GM19324 (cell line): ENCODE results near the gene IKZF3.

ENCODE experiments used
- ATAC-seq: cut with Tn5 transposase; IDR thresholded peaks from one replicate; pipeline ENCODE4 v1.9.1; 2021; ENCODE audit warnings: mild to moderate bottlenecking, moderate library complexity; ENCODE audit not compliant: unreplicated experiment, low FRiP score

IKZF3 gene

DNA sequence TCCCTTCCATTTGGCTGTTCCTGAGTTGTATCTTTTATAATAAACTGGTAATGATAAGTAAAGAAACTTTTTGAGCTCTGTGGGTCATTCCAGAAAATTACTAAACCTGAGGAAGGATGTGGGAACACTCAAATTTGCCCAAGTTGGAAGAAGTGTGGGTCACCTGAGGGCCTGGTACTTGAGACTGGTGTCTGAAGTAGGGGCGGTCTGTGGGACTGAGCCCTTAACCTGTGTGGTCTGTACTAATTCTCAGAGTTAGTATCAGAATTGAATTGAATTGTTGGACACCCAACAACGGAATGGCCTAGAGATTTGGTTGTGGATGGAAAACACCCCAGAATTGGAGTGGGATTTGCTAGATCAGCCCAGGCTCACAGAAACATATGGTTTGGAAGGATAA, 43.1 kb downstream of the IKZF3 start:
- no peak for ATAC-seq

DNA sequence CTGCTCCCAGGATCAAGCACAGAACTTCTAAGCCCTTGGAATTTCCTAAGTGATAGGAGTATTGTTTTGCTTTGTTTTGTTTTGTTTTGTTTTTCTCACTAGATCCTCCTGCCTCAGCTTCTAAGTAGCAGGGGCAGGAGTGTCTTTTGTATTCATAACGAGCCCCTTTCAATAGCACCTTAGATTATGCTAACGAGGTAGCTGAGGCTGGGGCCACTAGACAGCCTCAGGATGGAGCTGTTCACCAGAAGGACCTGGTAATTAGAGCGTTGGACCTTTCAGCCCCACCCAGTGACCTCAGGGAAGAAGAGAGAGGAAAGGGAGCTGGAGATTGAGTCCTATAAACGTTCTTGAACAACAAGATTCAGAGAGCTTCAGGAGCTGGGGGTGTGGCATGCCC, 43.6 kb downstream of the IKZF3 start:
- no peak for ATAC-seq

DNA sequence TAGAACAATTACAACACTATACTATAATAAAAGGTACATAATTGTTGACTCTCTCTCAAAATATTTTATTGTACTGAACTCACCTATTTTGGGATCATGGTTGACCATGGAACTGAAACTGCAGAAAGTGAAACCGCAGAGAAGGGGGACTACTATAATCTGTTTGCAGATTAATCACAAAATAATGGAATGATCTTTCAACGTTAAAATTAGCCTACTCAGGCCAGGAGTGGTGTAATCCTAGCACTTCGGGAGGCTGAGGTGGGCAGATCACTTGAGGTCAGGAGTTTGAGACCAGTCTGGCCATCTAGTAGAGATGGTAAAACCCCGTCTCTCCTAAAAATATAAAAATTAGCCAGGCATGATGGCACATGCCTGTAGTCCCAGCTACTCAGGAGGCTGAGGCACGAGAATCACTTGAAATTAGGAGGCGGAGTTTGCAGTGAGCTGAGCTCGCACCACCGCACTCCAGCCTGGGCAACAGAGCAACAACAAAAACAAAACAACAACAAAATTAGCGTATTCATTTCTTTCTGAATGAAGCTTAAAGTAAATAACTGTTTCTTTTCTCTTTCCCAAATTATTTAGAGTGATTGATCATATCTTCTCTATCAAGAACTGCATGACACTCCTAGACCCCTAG, 45.6 kb downstream of the IKZF3 start:
- no peak for ATAC-seq

DNA sequence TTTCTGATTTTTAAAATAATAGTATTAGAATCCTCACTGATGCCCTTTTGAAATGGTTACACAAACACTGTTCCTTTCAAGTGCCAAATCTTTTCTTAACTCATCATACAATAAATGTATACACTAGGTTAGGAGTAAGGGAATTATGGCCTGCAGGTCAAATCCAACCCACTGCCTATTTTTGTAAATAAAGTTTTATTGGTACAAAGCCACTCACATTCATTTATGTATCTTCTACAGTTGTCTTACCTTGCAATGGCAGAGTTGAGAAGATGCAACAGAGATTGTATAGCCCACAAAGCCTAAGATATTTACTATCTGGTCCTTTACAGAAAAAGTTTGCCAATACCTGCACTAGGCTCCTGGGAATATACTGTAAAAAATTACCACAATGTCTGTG, 47.8 kb downstream of the IKZF3 start:
- no peak for ATAC-seq

DNA sequence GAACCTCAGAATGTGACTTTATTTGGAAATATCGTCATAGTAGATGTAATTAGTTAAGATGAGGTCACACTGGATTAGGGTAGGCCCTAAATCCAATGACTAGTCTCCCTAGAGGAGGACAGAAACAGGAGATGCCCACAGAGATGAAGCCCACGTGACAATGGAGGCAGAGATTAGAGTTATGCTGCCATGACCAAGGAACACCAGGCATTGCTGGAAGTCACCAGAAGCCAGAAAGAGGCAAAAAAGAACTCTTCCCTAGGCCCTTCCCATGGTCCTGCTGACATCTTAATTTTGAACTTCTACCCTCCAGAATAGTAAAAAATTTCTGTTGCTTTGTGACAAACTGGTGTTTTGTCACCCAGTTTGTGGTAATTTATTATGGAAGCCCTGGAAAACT, 49.6 kb downstream of the IKZF3 start:
- no peak for ATAC-seq

DNA sequence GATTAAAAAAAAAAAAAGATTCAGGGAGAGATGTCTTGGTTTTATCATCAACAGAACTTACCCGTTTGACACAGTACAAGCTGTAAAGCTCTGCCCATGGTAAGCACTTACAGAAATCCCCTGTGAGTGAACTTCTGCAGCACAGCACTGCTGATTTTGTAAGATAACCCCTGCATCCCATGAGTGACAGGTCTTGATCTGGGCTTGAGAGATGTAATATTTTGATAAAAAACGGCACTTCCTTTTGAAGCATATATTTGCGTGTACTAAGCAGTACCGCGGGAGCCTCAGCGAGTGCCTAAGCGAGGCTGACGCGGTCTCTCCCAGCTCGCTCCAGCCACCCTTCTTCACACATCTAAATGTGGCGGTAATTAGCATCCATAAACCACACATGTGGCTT, 50.5 kb downstream of the IKZF3 start:
- ATAC-seq: no peak

DNA sequence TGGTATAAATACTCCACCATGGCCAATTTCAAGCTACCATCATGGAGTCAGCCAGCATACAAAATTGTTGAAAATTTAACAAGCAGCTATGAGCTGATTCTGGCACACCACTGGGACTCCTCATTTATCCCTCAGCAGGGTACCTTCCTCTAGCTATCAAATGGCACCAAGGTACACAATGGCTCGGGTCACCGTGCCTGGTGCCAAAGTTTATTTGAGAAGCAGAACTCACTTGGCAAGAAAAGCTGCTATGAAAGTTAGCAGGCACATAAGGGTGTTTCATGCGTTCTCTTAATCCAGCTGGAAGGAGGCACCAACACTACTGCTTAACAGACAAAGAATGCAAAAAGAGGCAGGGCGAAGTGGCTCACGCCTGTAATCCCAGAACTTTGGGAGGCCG, 51.6 kb downstream of the IKZF3 start:
- ATAC-seq: no peak

DNA sequence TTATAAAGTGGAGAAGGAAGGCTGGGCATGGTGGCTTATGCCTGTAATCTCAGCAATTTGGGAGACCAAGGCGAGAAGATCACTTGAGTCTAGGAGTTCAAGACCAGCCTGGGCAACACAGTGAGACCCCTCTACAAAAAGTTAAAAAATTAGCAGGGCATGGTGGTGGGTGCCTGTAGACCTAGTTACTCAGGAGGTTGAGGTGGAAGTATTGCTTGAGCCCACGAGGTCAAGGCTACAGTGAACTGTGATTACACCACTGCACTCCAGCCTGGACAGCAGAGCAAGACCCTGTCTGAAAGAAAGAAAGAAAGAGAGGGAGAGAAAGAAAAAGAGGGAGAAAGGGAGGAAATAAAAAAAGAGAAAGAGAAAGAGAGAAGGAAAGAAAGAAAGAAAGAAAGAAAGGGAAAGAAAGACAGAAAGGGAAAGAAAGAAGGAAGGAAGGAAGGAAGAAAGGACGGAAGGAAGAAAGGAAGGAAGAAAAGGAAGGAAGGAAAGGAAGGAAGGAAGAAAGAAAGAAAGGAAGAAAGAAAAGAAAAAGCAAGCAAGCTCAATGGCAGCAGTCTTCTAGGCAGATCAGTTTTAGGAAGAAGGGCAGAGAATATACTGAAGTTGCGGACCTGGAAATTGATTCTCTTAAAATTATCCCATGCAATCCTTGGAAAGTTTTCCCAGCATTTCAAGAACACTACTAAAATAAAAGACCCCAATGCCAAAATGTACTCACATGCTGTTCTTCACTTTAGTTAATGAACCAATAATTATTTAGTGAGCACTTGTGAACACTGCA, 53.0 kb downstream of the IKZF3 start:
- no peak for ATAC-seq

DNA sequence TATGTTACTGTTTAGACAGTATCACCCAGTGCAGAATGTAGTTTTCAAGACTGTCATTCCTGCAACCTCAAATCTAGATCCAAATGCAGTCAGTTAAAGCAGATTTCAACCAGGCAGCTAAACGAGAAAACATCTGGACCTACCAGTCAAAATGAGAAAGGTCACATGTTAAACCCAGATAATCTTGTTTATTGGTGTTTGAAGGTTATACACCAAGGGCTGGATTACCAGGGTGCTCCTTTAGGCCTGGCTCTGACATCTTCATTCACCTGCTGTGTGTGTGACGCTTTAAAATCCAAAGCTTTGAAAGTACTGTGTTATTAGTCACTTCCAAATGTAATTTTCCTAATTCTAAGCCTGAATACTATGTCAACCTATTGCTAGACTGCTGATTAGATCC, 54.9 kb downstream of the IKZF3 start:
- no peak for ATAC-seq

DNA sequence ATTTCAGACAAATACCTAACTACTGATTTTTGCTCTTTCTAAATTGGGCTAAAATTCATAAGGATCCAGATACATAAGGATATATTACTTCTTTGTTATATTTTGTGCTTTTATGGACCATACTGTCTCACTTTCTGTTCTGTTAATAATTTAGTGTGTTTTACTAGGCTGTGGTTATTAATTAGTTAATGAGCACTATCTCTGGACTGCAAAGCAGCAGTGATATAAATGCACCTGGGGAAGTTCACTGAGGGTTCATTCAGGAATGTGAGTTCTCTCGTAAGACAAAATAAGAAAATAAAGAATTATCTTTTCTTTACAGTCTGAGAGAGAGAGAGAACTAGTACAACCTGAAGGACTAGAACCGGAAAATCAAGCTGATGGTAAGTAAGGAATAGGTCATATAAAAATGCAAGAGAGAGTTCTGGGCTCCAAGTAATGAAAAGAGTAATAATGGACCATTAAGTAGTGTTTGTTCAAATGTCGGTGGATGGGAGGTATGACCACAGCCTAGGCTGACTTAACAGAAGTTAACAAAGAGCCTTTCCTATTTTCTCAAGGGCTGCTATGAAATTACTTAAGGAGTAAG, 55.6 kb downstream of the IKZF3 start:
- no peak for ATAC-seq

DNA sequence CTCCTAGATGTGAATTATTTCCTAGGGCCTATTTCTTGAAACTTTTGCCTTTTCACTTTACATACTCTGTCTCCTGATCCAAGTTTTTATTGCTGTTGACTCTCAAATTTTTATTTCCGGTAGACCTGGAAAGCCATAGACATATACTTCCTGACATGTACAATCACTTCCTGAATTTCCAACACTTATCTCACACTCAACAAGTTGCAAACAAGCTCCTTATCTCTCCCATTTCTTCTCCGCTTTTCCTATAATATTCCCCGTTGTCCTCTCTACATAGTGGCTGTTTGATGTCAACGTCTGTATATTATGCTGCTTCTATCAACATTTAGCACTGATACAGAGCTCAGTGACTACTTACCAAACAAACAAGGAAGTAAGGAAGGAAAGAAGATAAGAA, 59.3 kb downstream of the IKZF3 start:
- no peak for ATAC-seq

DNA sequence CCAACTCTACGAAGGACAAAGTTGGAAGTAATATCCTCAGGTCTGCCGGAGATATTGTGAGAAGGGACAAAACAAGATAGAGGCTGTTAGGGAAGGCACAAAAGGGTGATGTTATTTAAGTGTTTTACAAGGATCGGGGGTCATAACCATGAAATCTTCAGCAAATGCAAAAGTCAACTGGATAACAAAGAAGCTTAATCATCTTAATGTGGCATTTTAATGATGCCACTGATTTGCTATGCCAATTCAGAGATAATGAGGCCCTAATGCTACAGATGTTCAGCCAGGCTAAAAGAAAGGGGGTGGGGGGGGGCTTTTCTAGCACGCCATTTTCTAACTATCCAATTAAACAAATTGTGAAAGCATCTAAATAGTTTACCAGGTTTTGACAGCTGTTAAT, 63.1 kb downstream of the IKZF3 start:
- ATAC-seq: no peak

DNA sequence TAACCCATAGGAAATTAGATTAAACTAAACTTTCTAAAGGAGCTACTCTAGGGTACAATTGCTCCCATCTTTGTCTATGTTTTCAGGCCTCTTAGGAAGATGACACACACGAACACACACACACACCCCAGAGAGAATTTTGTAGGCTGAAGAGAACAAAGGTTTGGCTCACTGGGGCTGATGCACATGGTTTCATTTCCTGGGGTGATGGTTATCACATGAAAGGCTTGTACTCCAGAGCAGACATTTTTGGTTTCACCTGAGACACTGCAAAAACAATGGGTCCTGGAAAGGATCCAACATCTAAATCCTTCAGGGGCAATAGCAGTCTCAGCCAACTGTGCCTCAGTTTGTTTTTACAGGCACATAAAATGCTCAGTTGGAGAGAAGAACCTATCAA, 63.6 kb downstream of the IKZF3 start:
- no peak for ATAC-seq

DNA sequence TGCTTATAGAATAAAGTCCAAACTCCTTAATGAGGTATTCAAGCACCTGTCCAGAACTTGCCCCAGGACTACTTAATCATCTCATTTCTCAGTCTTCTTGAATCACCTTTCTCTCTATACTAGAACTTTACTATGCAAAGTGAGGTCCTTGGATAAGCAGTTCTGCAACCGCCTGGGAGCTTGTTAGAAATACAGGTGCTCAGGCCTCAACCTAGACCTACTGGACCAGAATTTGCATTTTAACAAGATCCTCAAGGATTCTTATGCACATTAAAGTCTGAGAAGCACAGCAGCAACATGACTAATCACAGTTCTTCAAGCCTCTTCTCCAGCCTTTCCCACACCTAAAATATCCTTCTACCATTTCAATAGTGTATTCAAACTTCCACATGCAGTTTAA, 64.7 kb downstream of the IKZF3 start:
- ATAC-seq: no peak

DNA sequence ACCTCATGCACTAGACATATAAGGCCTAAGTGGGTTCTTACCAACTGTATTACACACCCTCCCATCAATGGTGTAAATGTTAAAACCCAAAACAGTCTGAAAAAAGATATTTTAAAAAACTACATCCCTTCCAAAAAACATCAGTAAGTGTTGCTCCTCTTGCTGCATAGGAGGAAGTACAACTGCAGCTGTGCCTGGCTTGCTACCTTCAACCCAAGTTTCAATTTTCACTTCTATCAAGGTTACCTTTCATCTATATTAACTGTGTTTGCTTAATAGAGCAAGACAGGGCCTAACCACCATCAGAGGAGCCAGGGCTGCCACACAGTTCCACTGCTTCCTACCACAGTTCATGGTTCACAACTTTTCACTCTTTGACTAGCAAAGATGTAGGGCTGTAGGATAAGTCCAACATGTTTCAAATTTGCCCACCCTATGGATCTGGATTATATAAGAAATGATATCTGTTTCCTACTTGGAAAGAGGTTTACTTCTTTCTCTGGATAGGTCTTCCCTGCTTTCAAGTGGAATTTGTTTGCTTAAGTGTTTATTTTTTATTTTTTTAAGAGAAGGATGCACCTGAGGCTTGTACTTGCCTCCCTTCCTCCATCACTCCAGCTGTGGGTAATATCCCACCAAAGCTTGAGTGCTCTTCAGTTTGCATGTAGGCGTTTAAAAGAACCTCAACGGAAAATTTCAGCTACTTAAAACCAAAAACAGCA, 69.7 kb downstream of the IKZF3 start:
- ATAC-seq: peak; percentile 72

DNA sequence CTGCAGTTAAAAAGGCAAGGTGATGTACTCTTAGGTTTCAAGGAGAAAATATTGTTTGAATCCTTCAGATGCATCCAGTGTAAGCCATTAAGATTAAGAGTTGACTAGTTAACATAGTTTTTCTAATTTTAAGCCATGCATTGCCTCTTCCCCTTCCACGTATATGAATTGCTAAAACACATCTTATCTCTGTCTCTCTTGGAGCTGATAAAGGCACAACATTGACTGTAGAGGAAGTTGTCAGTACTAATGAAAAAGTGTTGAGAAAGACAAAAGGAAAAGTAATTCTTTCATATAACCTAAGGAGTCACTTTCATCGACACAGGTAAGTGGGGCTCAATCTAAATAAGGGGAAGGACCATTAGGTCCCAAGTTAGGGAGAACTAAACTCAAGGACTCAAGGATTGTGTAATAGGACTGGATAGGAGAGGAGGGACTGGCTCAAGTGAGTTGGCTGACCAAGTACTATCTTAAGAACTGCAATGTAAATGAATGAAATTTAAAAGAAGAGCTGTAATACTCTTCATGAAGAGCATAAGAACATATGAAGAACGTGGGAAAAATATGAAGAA, 70.7 kb downstream of the IKZF3 start:
- ATAC-seq: no peak

DNA sequence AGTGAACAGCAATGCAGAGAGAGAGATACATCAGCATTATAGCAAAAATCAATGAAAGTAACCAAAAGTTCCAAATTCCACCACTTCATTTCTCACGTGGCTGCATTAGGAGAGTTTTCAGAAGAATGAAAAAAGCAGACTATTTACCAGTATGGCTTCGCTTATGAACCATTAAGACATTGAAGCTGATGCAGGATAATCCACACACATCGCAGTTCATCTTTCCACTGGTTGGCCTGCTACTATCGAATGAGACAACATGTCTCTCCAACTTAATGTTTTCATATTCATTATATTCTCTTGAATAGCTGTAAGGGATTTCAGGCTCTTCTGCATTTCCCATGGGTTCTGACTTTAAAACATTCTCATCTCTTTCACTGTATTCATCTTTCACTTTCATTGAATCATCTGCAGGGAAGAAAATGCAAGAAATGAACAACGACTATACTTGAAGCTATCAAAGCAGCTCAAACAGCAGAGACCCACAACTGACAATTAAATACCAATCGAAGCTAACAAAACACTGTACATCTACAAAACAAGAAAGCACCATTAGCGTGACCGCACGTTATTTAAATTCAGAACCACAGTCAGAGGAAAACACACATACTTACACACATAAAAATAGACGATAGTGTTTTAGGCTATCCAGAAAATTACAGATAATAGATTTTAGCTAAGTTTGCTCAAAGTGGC, 71.4 kb downstream of the IKZF3 start:
- ATAC-seq: no peak

DNA sequence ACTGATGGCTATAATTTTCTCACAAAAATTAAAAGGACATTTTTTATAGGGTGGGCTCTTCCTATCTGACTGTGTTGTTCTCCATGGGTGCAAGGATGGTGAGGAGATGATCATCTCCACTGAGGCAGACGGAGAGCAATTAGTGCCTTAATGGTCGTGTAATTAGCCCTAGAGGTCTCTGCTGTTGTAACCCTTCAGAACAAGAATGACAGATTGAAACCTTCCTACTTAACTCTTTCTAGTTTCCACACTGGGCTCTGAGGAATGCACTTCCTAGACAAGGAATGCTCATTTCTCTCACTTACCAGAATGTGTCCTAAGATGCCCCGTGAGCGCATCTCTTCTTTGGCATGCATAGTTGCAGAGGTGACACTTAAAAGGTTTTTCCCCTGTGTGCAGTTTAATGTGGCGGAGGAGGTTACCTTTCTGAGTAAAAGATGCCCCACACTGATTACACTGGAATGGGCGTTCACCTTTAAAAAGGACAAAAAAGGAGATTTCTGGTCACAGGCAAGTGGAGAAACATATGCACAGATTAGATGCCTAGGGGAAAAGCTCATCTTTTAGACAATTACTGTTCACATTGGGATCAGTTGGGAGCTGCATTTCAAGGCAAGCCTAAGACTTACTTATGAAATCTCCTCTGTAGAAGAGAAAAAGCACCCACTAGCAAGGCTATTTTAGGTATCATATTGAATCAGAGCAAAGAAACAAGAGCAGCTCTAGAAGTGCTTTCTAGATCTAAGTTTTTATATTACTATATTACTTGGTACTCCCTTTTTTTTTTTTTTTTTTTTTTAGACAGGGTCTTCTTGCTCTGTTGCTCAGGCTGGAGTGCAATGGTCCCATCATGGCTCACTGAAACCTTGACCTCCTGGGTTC, 72.8 kb downstream of the IKZF3 start:
- ATAC-seq: no peak

DNA sequence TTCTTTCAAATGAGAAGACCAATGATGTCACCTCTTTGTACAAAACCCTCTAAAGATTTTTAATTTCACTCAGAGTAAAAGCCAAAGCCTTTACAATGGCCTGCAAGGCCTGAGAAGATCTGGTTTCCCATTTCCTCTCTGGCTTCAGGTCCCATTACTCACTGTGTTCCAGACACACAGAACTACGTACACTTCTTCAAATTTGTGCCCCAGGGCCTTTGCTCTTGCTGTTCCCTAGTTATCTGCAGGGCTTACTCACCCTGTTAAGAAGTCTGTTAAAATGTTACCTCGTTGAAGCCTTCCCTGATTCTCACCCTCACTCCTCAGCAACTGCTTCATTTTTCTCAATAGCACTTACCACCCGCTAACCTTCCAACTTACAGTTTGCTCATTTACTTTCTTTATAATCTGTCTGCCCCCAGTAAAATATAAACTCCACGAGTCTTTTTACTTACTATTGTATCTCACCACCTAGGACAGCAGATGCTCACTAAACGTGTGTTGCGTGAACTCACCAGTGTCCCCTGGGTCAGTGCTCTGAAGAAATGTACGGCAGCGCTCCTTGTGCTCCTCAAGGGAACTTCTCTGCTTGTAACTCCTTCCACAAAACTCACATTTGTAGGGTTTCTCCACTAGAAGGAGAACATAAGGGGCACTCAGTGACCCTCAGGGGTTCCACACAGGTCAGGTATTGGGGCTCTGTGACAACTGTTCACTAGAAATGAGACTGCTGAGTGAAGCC, 76.2 kb downstream of the IKZF3 start:
- ATAC-seq: no peak
